GM21723 (cell line): ENCODE data around the gene PPARGC1A.

Source experiments
- ATAC-seq: cut with Tn5 transposase; IDR thresholded peaks from one replicate; pipeline ENCODE4 v1.9.1; 2021; ENCODE audit warnings: mild to moderate bottlenecking, moderate library complexity; ENCODE audit not compliant: unreplicated experiment

The PPARGC1A gene

DNA sequence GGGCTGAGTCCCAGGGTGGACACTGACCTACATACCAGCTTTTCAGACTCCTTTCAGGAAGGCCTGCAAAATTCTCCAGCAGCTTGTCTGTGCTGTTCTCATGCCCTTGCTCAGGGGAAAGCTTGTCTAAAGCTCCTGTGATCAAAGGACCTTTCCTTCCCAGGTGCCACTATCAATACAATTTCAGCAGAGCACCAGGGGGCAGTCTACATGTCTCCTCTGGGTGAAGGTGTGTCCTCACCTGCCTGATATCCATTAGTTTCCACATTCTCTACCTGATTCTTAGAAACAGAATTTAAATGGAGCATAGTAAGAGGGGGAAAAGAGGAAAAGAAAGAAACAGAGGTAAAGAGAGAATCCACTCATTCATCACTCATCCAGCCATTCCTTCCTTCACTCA, 114.2 kb downstream of the PPARGC1A start:
- ATAC-seq = no peak

GRCh38 chr4:23774909-23775308, 114.9 kb downstream of the PPARGC1A start:
- ATAC-seq = no peak

DNA sequence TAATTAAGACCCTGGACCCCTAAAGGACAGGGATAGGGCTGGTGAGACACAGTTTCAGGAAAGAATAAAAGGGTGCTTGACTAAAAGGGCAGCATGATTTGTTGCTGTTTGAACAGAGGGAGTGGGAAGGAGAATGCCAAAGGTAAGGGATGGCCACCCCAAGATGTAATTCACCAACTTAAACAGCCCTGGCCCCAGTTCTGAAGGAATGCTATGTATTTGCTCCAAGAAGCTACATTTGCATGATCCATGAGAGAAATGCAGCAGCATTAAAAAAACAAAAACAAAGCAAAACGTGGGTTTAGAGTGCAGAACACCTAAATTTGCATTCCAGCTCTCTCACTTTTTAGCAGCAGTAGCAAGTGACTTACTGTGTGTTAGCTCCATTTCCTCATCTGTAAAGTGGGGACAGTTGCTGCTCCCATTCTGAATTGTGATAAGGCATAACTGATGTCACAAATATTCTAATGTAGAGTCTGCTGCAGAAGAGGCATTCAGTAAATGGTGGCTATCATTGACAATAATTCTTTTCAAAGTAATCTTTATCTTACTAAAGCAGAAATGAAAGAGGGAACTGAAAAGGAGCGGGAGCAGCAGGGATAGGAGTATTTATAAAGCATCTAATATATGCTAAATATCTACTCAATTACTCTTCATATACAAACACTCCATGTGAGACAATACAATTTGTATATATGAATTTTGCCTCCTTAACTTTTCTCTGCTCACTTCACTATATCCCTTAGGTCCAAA, 115.8 kb downstream of the PPARGC1A start:
- no peak for ATAC-seq

DNA sequence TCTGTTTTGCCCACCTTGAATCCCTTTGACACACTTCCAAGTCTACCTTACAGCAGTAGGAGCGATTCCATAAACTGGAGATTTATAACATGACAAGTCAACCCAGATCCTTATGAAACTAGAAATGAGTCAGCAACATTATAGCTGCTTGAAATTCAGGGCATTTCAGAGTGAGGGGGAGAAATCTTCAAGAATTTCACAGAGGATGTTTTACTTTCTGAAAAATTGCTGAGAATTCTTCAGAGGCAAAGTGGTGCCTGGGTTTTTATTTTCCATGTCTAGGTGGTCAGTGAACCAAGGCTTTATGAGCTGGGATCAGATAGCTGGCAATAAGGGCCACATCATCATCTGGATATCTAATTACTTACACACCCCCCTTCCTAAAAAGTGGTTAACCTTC, 119.8 kb downstream of the PPARGC1A start:
- ATAC-seq = no peak

- no peak for ATAC-seq
Observed at GRCh38 chr4:23769406-23769805, 120.4 kb downstream of the PPARGC1A start.

GRCh38 chr4:23768541-23768940, 121.3 kb downstream of the PPARGC1A start:
- ATAC-seq = no peak

- no peak for ATAC-seq
Observed at GRCh38 chr4:23766344-23766743, 123.5 kb downstream of the PPARGC1A start.

DNA sequence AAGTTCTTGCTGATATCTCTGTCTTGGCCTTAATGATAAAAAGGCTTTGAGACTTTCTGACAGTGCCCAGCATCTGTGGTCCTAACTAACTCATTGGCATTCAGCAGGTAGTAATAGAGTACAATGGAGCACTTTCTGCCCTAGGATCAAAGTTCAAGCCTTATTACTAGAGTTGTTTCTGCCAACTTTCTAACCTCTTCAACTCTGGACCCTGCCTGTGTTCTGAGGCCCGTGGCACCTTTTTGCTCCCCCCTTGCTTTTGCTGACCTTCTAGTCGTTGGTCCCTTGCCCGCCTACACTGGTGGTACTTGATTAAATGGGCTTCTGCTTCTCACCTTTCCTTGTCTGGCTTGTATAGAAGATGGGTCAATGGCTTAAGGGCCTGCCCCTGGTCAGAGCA, 126.3 kb downstream of the PPARGC1A start:
- ATAC-seq = no peak

- ATAC-seq = no peak
Observed at GRCh38 chr4:23762551-23762950, 127.3 kb downstream of the PPARGC1A start.

GRCh38 chr4:23759066-23759465, 130.8 kb downstream of the PPARGC1A start:
- no peak for ATAC-seq

- no peak for ATAC-seq
Observed at GRCh38 chr4:23754688-23755087, 135.2 kb downstream of the PPARGC1A start.

GRCh38 chr4:23750125-23750524, 139.7 kb downstream of the PPARGC1A start:
- ATAC-seq = no peak

- ATAC-seq = no peak
Observed at GRCh38 chr4:23747281-23747735, 142.5 kb downstream of the PPARGC1A start.

DNA sequence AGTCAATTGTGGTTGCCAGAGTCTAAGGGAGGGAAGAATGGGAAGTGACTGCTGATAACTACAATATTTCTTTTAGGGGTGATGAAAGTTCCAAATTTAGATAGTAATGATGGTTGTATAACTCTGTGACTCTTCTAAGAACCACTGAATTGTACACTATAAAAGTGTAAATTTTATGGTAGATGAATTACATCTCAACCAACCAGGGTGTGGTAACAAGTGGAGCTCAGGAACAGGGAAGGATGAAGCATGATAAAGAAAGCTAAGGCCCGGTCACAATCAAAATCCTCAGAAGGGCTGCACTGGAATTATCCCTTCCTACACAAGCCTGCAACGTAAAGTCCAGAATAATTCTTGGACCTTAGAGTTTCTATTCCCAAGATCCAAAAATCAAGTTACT, 143.2 kb downstream of the PPARGC1A start:
- ATAC-seq = no peak

GRCh38 chr4:23746027-23746426, 143.8 kb downstream of the PPARGC1A start:
- no peak for ATAC-seq

- no peak for ATAC-seq
Observed at GRCh38 chr4:23745377-23745776, 144.5 kb downstream of the PPARGC1A start.
